Smooth muscle cell of the brain vasculature (primary cell): Measurements from ENCODE around the gene ASB10.

Experiments used
- DNase-seq: peaks from one replicate; pipeline ENCODE4 v3.0.0-alpha.2; 2012; ENCODE audit warnings: low read depth, low spot score

ASB10 gene

GRCh38 chr7:151166629-151167196 lies 20.3 kb downstream of the ASB10 start:
- no peak for DNase-seq

- DNase-seq = no peak
These were observed 25.3 kb downstream of the ASB10 start for GRCh38 chr7:151161757-151162156.

- no peak for DNase-seq
These were observed 29.3 kb downstream of the ASB10 start for GRCh38 chr7:151157645-151158329.

GRCh38 chr7:151152643-151153513 lies 34.2 kb downstream of the ASB10 start:
- no peak for DNase-seq

GRCh38 chr7:151150388-151150787 lies 36.7 kb downstream of the ASB10 start:
- no peak for DNase-seq

- DNase-seq = no peak
These were observed 38.5 kb downstream of the ASB10 start for GRCh38 chr7:151148319-151149259.

- DNase-seq = no peak
These were observed 40.3 kb downstream of the ASB10 start for GRCh38 chr7:151146761-151147160.

GRCh38 chr7:151144387-151144786 lies 42.7 kb downstream of the ASB10 start:
- no peak for DNase-seq

- no peak for DNase-seq
These were observed 43.6 kb downstream of the ASB10 start for GRCh38 chr7:151143261-151144015.

- DNase-seq = no peak
These were observed 44.4 kb downstream of the ASB10 start for GRCh38 chr7:151142686-151143040.

- DNase-seq = no peak
These were observed 45.0 kb downstream of the ASB10 start for GRCh38 chr7:151141855-151142685.

- no peak for DNase-seq
These were observed 45.7 kb downstream of the ASB10 start for GRCh38 chr7:151141311-151141854.

- no peak for DNase-seq
These were observed 46.2 kb downstream of the ASB10 start for GRCh38 chr7:151140826-151141225.

GRCh38 chr7:151139791-151140190 lies 47.3 kb downstream of the ASB10 start:
- DNase-seq = no peak

- no peak for DNase-seq
These were observed 47.8 kb downstream of the ASB10 start for GRCh38 chr7:151139071-151139790.

GRCh38 chr7:151138153-151138851 lies 48.7 kb downstream of the ASB10 start:
- no peak for DNase-seq

- no peak for DNase-seq
These were observed 49.3 kb downstream of the ASB10 start for GRCh38 chr7:151137791-151138152.

GRCh38 chr7:151137076-151137675 lies 49.9 kb downstream of the ASB10 start:
- DNase-seq = no peak
